GM19025 (cell line): Measurements from ENCODE around the gene OCIAD1.
A peak's percentile ranks its signal among the peaks of the same experiment; 100 is the strongest.
"Not testable (repeated sequence)": the region's sequence is repeated elsewhere in the genome, so short reads cannot be mapped to it uniquely, and the experiment has no call there.

Experiments
- ATAC-seq: cut with Tn5 transposase; IDR thresholded peaks from one replicate; pipeline ENCODE4 v1.9.1; 2021; ENCODE audit warnings: mild to moderate bottlenecking, low read depth, moderate library complexity; ENCODE audit not compliant: unreplicated experiment

The OCIAD1 gene

DNA sequence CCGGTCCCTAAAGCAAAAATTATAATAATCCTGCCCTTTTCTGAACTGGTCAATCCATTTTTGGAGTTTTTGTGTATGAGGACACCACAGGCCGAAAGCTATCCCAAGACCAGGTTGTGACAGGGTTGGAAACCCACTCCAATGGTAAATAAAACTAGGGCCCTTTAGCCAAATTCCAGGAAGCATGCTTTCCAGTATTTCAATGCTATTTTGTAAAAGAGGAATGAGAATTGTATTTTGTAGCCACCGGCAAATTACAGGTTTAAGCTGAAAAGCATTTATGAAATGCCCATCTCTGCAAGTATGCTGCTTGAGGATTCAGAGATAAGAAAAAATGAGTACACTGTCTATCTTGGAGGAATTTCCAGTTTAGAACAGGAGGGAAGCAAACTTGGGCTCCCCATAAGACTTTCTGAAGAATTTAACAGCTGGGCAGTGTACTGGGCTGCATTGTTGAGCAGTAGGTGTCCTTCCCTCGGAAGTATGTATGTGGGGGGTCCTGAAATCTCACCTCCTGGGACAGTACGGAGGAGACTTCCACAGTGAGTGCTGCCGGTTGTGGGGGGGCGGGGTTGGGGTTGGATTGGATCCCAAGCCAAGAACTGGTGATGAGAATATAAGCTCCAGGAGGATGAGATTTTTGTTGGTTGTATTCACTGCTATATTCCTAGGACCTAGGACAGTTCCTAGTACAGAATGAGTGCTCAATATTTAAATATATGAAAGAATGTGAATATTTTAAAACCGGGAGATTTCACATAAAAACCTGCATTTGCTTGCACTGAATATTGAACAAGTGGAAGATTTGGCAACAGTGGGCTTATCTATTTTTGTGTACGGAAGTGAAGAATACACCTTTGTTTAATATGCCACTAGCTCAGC, 48.9 kb downstream of the OCIAD1 start:
- ATAC-seq = no peak

GRCh38 chr4:48881646-48882045, 50.8 kb downstream of the OCIAD1 start:
- ATAC-seq = not testable (repeated sequence)

DNA sequence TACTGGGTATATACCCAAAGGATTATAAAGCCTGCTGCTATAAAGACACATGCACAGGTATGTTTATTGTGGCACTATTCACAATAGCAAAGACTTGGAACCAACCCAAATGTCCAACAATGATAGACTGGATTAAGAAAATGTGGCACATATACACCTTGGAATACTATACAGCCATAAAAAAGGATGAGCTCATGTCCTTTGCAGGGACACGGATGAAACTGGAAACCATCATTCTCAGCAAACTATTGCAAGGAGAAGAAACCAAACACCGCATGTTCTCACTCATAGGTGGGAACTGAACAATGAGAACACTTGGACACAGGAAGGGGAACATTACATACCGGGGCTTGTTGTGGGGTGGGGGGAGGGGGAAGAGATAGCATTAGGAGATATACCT, 58.9 kb downstream of the OCIAD1 start:
- not testable (repeated sequence) for ATAC-seq

- no peak for ATAC-seq
Observed at GRCh38 chr4:48891028-48891619, 60.2 kb downstream of the OCIAD1 start.

DNA sequence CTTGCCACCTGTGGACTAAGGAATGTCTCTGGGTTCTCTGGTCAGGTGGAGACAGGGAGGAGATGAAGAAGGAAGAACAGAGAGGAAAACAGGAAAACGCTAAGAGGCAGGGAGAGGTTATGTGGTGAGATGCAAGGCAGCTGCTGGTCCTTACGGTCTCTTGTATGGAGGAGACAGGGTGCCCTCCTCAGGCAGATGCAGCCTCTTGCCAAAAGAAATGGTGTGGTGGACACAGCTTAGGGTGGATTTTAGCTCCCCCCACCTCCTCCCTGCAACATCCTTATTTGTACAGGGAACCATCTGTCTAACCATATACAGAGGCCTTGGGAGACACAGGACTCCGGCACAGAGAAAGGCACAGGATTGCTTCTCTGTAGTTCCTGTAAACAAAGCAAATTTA, 66.0 kb downstream of the OCIAD1 start:
- ATAC-seq = no peak

- ATAC-seq = no peak
Observed at GRCh38 chr4:48898733-48899431, 68.0 kb downstream of the OCIAD1 start.

- ATAC-seq = no peak
Observed at GRCh38 chr4:48899432-48899749, 68.5 kb downstream of the OCIAD1 start.

GRCh38 chr4:48899950-48900349, 69.1 kb downstream of the OCIAD1 start:
- ATAC-seq = no peak

GRCh38 chr4:48901196-48901595, 70.3 kb downstream of the OCIAD1 start:
- ATAC-seq = no peak

- ATAC-seq = no peak
Observed at GRCh38 chr4:48902266-48902665, 71.4 kb downstream of the OCIAD1 start.

DNA sequence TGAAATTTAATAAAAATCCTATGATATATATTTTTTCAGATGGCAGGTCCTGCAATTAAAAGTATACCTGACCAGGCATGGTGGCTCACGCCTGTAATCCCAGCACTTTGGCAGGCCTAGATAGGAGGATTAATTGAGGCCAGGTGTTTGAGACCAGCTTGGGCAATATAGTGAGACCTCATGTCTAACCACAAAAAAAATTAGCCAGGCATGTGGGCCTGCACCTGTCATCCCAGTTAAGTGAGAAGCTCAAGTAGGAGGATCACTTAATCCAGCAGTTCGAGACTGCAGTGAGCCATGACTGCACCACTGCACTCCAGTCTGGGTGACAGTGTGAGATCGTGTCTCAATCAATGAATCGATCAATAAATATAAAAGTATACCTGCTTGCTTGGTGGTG, 73.2 kb downstream of the OCIAD1 start:
- ATAC-seq = no peak

DNA sequence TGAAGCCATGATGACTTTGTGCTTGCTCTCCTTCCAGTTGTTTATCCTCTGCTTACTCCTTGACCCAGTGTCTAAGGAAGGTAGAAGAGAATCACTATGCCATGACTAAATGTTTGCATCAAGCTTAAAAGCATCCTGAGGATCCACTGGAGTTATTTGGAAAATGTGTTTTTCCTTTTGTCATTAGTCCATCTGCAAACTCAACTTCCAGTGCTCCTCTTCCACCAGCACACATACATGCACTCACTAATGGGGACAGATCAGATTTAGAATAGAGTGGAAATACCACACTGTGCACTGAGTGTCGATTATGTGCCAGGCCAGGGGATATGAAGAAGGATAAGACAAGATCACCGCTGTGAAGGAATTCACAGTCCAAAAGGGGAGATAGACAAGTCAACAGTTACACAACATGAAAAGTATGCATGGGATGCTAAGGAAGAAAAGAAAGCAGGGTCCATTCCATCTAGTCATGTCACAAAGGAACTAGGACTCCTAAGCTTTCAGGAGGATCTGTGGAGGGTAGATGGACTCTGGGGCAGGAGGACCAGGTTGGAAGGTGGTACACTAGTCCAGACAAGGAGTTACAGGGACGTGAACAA, 73.8 kb downstream of the OCIAD1 start:
- ATAC-seq = no peak

- no peak for ATAC-seq
Observed at GRCh38 chr4:48905363-48906015, 74.6 kb downstream of the OCIAD1 start.

DNA sequence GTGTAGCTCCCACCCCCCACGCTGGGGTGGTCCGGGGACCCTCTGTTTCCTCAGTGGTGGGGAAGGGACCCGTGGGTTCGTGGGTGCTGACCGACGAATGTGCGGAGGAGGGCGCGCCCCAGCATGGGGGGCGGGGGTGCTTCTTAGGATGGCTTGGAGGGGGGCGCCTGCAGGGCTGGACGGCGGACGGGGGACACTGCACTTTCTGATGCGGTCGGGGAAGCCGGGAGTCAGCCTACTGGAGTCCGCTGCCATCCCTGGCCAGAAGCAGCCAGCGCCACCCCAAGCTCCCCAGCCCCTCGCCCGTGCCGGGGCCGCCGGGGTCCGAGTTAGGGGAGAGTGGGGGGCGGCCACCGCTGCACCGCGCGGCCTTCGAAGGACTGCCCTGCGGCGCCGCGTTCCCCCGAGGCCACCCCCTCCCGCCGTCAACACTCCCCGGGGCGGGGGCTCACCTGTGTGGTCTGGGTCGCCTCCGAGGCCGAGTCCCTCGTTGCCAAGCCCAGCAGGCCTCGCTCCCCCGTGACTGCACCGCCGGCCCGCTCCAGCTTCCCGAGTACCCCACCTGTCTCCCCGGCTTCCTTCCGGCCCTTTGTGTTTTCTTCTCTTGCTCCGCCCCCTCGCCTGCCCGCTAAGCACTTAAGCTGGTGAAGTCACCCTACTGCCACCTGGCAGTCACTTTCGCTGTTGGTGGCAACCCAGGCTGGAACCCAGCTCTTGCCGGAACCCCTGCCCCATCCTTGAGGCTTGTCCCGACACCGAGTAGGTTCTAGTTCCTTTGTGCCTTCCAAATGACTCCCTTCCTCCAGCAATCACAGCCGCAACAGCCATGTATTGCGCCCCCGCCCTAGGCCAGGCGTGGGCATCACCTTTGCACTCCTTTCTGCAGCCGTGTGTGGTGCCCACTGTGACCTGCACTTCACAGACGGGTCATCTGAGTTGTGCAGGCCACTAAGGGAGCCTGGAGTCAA, 75.6 kb downstream of the OCIAD1 start, which contains the start of gene OCIAD2:
Gene OCIAD2, minus strand, starts transcription at position 569 of the 968 bp plus-strand sequence. CDS start 2,225 bp downstream, outside the sequence.
- ATAC-seq = peak; percentile 95

DNA sequence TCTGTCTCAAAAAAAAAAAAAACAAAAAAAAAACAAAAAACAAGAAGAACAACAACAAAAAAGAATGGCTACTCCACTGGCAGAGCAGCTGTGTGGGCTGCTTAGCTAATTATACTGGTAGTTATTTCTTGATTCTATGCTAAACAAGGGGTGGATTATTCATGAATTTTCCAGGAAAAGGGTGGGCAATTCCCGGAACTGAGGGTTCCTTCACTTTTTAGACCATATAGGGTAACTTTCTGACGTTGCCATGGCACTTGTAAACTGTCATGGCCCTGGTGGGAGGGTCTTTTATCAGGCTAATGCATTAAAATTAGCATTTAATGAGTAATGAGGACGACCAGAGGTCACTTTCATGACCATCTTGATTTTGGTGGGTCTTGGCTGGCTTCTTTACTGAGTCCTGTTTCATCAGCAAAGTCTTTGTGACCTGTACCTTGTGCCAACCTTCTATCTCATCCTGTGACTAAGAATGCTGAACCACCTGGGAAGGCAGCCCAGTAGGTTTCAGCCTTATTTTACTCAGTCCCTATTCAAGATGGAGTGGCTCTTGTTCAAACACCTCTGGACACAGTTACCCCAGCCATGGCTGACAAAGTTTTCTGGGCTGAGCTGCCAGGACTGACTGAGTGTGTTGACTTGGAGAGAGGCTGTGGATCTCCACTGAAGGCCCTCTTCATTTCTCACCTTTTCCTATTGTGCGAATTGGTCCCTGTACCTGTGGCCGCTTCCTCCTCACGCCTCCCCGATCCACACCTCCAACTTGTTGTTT, 77.0 kb downstream of the OCIAD1 start:
- ATAC-seq = no peak

- no peak for ATAC-seq
Observed at GRCh38 chr4:48908687-48909086, 77.8 kb downstream of the OCIAD1 start.

- ATAC-seq = no peak
Observed at GRCh38 chr4:48909697-48910096, 78.8 kb downstream of the OCIAD1 start.

- ATAC-seq = no peak
Observed at GRCh38 chr4:48910511-48910910, 79.6 kb downstream of the OCIAD1 start.
